Measurements from ENCODE around the gene UNC5B.

GRCh38 chr10:71236286-71236685, 23.9 kb downstream of the UNC5B start:
- no peak for TF ChIP-seq CTCF (IDR thresholded peaks at IDR 0.05)
- no peak for TF ChIP-seq POLR2A (IDR thresholded peaks at IDR 0.05)
- no peak for TF ChIP-seq POLR2AphosphoS5 (IDR thresholded peaks at IDR 0.05)

Measured in sigmoid colon (tissue), 4 donors.